HTERT RPE-1 (cell line): ENCODE data around the gene ZFAND3.

Experiments used
- in situ Hi-C: fragments of 300-500 bp; cut with MboI; formaldehyde crosslinking; loops from 4 replicates; pipeline ENCODE4 v1.14.3; 2020; ENCODE audit warnings: low sequenced_read_pairs

Gene ZFAND3

DNA sequence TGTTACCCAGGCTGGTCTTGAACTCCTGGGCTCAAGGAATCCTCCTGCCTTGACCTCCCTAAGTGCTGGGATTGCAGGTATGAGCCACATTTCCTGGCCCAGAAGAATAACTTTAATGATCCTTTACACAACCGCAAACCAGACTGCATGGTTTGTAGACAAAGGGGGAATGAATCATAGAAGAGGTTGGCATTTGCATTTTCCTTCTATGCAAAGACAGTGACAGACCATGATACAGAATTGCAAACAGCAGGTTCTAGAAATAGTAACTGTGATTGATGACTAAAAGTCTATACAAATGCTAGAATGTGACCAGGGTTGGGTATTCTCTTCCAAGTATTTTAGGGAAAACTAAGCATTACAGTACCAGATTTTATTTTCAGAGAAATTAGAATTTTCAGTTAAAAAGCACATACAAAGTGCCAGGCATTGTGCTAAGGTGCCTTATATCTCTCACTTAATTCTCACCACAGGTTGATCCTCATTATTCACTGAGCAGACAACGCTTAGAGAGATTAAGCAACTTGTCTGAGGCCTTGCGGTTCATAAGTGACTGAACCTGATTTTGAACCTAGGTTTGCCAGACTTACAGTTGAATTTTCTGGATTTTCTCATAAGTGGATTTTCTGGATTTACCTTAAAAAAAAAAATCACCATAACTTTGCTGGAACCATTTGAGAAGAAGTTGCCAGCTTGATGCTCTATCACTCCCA is 146.6 kb downstream of the ZFAND3 start:
- in situ Hi-C loops = no loop called here

DNA sequence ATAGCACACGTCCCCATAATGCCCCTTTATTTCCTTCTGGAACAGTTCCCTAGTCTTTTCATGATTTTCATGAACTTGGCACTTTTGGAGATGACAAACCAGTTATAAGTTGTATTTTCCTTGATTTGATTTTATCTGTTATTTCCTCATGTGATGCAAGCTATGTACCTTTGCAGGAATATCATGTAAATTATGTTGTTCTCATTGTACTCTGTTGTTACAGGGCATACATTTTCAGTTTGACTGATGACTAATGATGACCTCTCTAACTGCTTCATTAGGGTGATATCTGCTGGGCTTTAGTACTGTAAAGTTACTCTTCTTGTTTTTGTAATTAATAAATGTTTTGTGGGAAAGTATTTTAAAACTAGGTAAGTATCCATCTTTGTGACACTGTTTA is 147.3 kb downstream of the ZFAND3 start:
- in situ Hi-C loops = no loop called here

- in situ Hi-C loops = no loop called here
Observed at GRCh38 chr6:37967651-37968050, 148.1 kb downstream of the ZFAND3 start.

DNA sequence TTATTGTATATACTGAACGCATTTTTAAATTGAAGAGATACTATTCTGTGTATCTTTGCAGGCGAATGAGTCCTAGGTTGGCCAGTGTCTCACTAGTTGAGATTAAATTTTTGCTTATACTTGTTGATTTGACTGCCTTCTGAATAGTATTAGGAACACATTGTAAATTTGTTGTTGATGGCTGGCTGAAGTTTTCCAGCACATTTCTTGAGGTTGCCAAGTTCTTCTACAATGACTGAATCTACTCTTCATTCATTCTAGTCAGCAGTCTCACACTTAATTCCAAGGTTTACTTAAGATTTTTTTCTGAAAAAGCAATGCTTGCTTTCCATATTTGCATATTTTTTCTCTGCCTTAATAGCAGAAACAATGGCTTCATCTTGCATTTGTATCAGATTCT is 151.7 kb downstream of the ZFAND3 start:
- in situ Hi-C loops = no loop called here

- in situ Hi-C loops = no loop called here
Observed at GRCh38 chr6:37971711-37972390, 152.3 kb downstream of the ZFAND3 start.

GRCh38 chr6:37972994-37973757 is 153.6 kb downstream of the ZFAND3 start:
- in situ Hi-C loops = no loop called here

GRCh38 chr6:37974381-37974780 is 154.9 kb downstream of the ZFAND3 start:
- in situ Hi-C loops = no loop called here

- in situ Hi-C loops = no loop called here
Observed at GRCh38 chr6:37974943-37975342, 155.4 kb downstream of the ZFAND3 start.

GRCh38 chr6:37977715-37978114 is 158.2 kb downstream of the ZFAND3 start:
- in situ Hi-C loops = no loop called here

DNA sequence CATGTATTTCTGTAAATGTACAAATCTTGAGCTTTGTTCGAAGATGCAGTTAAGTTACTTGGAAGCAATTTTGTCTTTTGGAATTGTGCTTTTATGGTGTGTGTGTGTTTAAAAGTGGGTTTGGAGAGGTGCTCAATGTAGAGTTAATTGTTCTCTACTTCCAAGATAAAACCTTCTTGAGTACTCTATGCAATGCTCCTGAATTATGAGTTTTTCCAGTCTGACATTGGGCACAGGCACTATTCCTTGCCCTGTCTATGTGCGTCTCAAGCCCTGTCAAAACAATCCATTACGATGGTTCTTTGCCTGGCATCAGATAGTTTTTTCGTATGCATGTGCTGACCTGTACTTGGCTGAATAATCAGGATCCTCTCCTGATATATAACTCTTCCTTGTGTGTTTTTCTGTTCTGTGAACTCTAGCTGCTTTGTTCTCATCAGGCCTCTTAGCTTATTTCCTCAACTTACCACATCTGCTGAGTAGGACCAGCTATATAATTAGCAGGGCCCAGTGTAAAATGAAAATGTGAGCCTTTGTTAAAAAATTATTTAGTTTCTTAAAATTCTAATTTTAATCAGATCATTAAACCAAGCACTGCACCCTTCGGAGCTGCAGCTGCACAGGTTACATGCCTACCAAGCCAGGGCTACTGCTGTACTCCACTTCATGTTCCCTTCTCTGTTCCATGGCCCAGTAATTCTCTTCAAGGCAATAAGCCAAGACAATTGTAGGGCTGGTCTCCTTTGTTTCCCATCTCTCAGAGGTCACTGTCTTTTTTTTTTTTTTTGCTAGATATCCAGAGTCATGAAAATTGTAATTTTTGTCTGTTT is 160.1 kb downstream of the ZFAND3 start:
- in situ Hi-C loops = no loop called here

GRCh38 chr6:37980222-37980595 is 160.7 kb downstream of the ZFAND3 start:
- in situ Hi-C loops = no loop called here

DNA sequence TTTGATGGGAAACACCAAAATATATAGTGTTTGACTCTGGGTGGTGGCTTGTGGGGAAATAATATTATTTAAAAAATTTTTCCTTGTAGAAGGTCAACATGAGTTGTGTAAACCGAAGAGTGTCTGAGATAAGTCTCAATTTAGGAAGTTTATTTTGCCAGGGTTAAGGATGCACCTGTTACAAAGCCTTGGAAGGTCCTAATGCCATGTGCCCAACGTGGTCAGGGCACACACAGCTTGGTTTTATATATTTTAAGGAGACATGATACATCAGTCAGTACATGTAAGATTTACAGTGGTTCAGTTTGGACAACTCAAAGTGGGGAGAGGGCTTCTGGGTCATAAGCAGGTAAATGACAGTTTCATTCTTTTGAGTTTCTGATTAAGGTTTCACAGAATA is 162.1 kb downstream of the ZFAND3 start:
- in situ Hi-C loops = no loop called here

DNA sequence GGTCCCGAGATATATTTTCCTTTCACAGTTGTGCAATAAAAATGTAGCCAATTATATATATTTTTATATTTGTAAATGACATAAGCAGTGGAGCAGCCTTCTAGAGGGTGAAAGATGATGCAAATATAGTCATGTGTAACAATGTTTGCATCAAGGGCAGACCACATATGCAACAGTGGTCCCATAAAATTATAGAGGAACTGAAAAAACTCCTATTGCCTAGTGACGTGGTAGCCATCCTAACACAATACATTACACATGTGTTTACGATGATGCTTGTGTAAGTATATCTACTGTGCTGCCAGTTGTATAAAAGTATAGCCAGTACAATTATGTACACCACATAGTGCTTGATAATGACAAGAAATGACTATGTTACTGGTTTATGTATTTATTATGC is 162.8 kb downstream of the ZFAND3 start:
- in situ Hi-C loops = no loop called here

- in situ Hi-C loops = no loop called here
Observed at GRCh38 chr6:37983720-37984501, 164.4 kb downstream of the ZFAND3 start.

- in situ Hi-C loops = no loop called here
Observed at GRCh38 chr6:37984578-37984977, 165.1 kb downstream of the ZFAND3 start.

- in situ Hi-C loops = no loop called here
Observed at GRCh38 chr6:37985355-37985754, 165.8 kb downstream of the ZFAND3 start.

- in situ Hi-C loops = no loop called here
Observed at GRCh38 chr6:37987018-37987417, 167.5 kb downstream of the ZFAND3 start.

- in situ Hi-C loops = no loop called here
Observed at GRCh38 chr6:37987559-37987958, 168.0 kb downstream of the ZFAND3 start.

DNA sequence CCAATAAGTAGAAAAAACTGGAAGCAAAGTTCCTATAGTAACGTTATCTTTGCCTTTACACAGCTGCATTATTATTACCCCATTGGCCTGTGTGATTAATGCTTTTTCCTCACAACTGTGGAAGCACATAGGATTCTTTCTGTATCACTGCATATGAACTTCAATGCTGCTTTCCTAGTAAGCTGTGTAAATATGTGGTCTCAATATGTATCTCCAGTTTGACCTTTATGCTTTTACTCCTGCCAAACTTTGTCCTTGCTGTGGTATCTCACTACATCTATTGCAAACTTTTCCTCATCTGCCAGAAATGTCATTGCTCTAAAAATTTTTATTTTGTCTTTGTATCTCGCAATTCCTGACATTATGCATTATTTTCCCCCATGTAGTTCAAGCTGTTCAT is 168.6 kb downstream of the ZFAND3 start:
- in situ Hi-C loops = no loop called here

DNA sequence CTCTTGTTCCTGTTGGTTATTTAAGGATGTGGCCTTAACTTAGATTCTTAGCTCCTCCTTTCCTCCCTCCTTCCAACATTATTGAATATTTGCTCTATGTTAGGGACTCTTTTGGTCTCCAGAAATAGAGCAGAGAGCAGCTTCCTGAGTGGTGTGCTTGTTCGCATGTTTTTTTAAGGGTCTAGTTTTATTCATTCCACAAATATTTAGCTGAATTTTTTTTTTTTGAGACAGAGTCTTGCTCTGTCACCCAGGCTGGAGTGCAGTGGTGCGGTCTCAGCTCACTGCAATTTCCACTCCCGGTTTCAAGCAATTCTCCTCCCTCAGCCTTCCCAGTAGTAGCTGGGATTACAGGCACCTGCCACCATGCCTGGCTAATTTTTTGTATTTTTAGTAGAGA is 169.2 kb downstream of the ZFAND3 start:
- in situ Hi-C loops = no loop called here
